GM19193 (cell line): ENCODE measurements around the gene MAP3K7.

ENCODE experiments used
- POLR2A ChIP-seq: IDR thresholded peaks from 4 replicates; pipeline ENCODE4 v1.6.1; 2011; ENCODE audit not compliant: insufficient read depth, insufficient read length; ENCODE audit errors: extremely low read depth

MAP3K7 gene

GRCh38 chr6:90502866-90503407 lies 83.9 kb downstream of the MAP3K7 start:
- no peak for TF ChIP-seq POLR2A

GRCh38 chr6:90502381-90502780 lies 84.5 kb downstream of the MAP3K7 start:
- TF ChIP-seq POLR2A = no peak

GRCh38 chr6:90500458-90500857 lies 86.4 kb downstream of the MAP3K7 start:
- TF ChIP-seq POLR2A = no peak

- no peak for TF ChIP-seq POLR2A
These were observed 89.5 kb downstream of the MAP3K7 start for GRCh38 chr6:90497411-90497810.

GRCh38 chr6:90496258-90497016 lies 90.4 kb downstream of the MAP3K7 start:
- no peak for TF ChIP-seq POLR2A

GRCh38 chr6:90495216-90495817 lies 91.6 kb downstream of the MAP3K7 start:
- TF ChIP-seq POLR2A = no peak

- TF ChIP-seq POLR2A = no peak
These were observed 92.6 kb downstream of the MAP3K7 start for GRCh38 chr6:90494067-90494780.

- TF ChIP-seq POLR2A = no peak
These were observed 93.5 kb downstream of the MAP3K7 start for GRCh38 chr6:90493332-90493731.

- no peak for TF ChIP-seq POLR2A
These were observed 94.1 kb downstream of the MAP3K7 start for GRCh38 chr6:90492798-90493197.

- TF ChIP-seq POLR2A = no peak
These were observed 94.5 kb downstream of the MAP3K7 start for GRCh38 chr6:90492369-90492768.

GRCh38 chr6:90490030-90490716 lies 96.7 kb downstream of the MAP3K7 start:
- no peak for TF ChIP-seq POLR2A

- TF ChIP-seq POLR2A = no peak
These were observed 98.1 kb downstream of the MAP3K7 start for GRCh38 chr6:90488816-90489215.

- TF ChIP-seq POLR2A = no peak
These were observed 101.1 kb downstream of the MAP3K7 start for GRCh38 chr6:90485635-90486277.

GRCh38 chr6:90484903-90485302 lies 102.0 kb downstream of the MAP3K7 start:
- TF ChIP-seq POLR2A = no peak
